HG02763 (cell line): Measurements from ENCODE around the gene BPIFB1.

Experiments
- ATAC-seq: cut with Tn5 transposase; IDR thresholded peaks from one replicate; pipeline ENCODE4 v1.9.1; 2021; ENCODE audit warnings: mild to moderate bottlenecking, moderate library complexity; ENCODE audit not compliant: unreplicated experiment

Gene BPIFB1

GRCh38 chr20:33322456-33322855 lies 39.4 kb downstream of the BPIFB1 start:
- ATAC-seq: no peak

GRCh38 chr20:33323236-33323635 lies 40.2 kb downstream of the BPIFB1 start:
- no peak for ATAC-seq

GRCh38 chr20:33325350-33325749 lies 42.3 kb downstream of the BPIFB1 start:
- no peak for ATAC-seq

- no peak for ATAC-seq
Observed at GRCh38 chr20:33328157-33329137, 45.4 kb downstream of the BPIFB1 start.

GRCh38 chr20:33332905-33333456 lies 50.0 kb downstream of the BPIFB1 start:
- ATAC-seq: no peak

- ATAC-seq: no peak
Observed at GRCh38 chr20:33333616-33334015, 50.6 kb downstream of the BPIFB1 start.

- ATAC-seq: no peak
Observed at GRCh38 chr20:33334111-33334510, 51.1 kb downstream of the BPIFB1 start.

GRCh38 chr20:33336375-33336774 lies 53.4 kb downstream of the BPIFB1 start:
- no peak for ATAC-seq

GRCh38 chr20:33337119-33337518 lies 54.1 kb downstream of the BPIFB1 start:
- ATAC-seq: no peak

GRCh38 chr20:33337531-33338165 lies 54.6 kb downstream of the BPIFB1 start:
- no peak for ATAC-seq

GRCh38 chr20:33338467-33339258 lies 55.6 kb downstream of the BPIFB1 start:
- ATAC-seq: no peak

GRCh38 chr20:33339515-33340058 lies 56.6 kb downstream of the BPIFB1 start:
- ATAC-seq: no peak

GRCh38 chr20:33343521-33343920 lies 60.5 kb downstream of the BPIFB1 start:
- ATAC-seq: no peak

- no peak for ATAC-seq
Observed at GRCh38 chr20:33345342-33345741, 62.3 kb downstream of the BPIFB1 start.

GRCh38 chr20:33348136-33348937 lies 65.3 kb downstream of the BPIFB1 start:
- ATAC-seq: no peak

GRCh38 chr20:33349493-33349892 lies 66.5 kb downstream of the BPIFB1 start:
- ATAC-seq: no peak

- ATAC-seq: no peak
Observed at GRCh38 chr20:33351696-33352095, 68.7 kb downstream of the BPIFB1 start.

GRCh38 chr20:33352258-33353012 lies 69.4 kb downstream of the BPIFB1 start:
- no peak for ATAC-seq

GRCh38 chr20:33353013-33353402 lies 70.0 kb downstream of the BPIFB1 start:
- ATAC-seq: no peak
